GM12878 (cell line): ENCODE results near the gene SLC5A10. TPM values are rescaled to one million over a fixed set of nuclear protein-coding genes. Genes with fewer than 3 reads are reported as not detected.

Experiments used
- CHD2 ChIP-seq: IDR thresholded peaks from 2 replicates; pipeline ENCODE4 v1.6.1; 2011; ENCODE audit warnings: low read depth, low read length, improper control_type of control experiment, borderline replicate concordance
- TCF7 ChIP-seq: IDR thresholded peaks from 2 replicates; pipeline ENCODE4 v1.6.1; 2014; ENCODE audit warnings: antibody characterized with exemption, borderline replicate concordance
- ZNF622 ChIP-seq: fragments of 450-650 bp; IDR thresholded peaks from 2 replicates; pipeline ENCODE4 v1.6.1; 2017; ENCODE audit warnings: mild to moderate bottlenecking, inconsistent platforms
- polyA plus RNA-seq, 11 experiments: library from polyadenylated mRNA; depleted of rRNA in 4 of 11; unstranded in 6 of 11; stranded (reverse) in 5 of 11; fragments of >200 nt; fragmentation: Nextera tagmentation in 4 of 11; fragmentation: Illumina TruSeq in 1 of 11; extraction: Ambion mirVana in 4 of 11; extraction: Trizol in 1 of 11; gene quantifications; 1 replicate in 1 of 11; 2 replicates in 10 of 11; pipeline versions ENCODE4 v1.2.1 to v1.2.3, GENCODE V29; 2011 to 2016; ENCODE audit warnings: inconsistent platforms in 2 of 11, missing spikeins in 2 of 11, low read depth in 1 of 11
- total RNA-seq, 4 experiments: library from RNA; depleted of rRNA in 3 of 4; stranded (reverse); fragments of >200 nt in 3 of 4; fragmentation: Illumina TruSeq in 1 of 4; extraction: Trizol in 1 of 4; gene quantifications; 2 replicates each; pipeline versions ENCODE4 v1.2.1 to v1.2.3, GENCODE V29; 2013 to 2021
- TF ChIP-seq, protein P1 (sequence below): fragments of 450-650 bp; conservative IDR thresholded peaks from 2 replicates; pipeline ENCODE4 v1.6.1; 2017; ENCODE audit warnings: mild to moderate bottlenecking, moderate library complexity
- TF ChIP-seq, protein P2 (sequence below): IDR thresholded peaks from 2 replicates; pipeline ENCODE4 v1.6.1; 2011; ENCODE audit warnings: borderline replicate concordance, low read depth, mild to moderate bottlenecking, moderate library complexity, mixed read lengths, low read length; ENCODE audit not compliant: insufficient read depth; ENCODE audit errors: extremely low read length
- TF ChIP-seq, protein P3 (sequence below): IDR thresholded peaks from 2 replicates; pipeline ENCODE4 v1.6.1; 2011; ENCODE audit warnings: low read depth, low read length, improper control_type of control experiment, borderline replicate concordance

Gene SLC5A10
- total and polyA plus RNA-seq, 10 of the 15 experiments (the other 5 are each of a cell fraction or from before 2014, with no cell fraction given), result under 0.01 to 0.18 (median 0.07) TPM; not detected in 4

DNA sequence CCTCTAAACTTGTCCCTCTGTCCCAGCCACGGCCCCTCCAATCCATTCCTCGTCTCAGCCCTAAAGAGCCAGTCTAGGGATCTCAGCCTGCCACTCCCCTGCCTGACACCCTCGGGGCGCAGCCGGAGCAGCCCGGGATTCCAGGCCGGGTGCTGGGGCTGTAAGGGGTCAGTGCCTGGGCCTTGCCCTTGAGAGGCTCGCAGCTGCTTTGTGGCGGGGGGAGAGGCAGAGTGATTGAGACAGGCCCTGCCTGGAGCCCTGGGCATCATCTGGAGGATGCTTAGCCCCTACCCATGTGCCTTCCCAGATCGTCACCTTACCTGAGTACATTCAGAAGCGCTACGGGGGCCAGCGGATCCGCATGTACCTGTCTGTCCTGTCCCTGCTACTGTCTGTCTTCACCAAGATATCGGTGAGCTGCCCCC lies 8.3 kb downstream of the SLC5A10 start (continued):
- TF ChIP-seq, protein P1, sequence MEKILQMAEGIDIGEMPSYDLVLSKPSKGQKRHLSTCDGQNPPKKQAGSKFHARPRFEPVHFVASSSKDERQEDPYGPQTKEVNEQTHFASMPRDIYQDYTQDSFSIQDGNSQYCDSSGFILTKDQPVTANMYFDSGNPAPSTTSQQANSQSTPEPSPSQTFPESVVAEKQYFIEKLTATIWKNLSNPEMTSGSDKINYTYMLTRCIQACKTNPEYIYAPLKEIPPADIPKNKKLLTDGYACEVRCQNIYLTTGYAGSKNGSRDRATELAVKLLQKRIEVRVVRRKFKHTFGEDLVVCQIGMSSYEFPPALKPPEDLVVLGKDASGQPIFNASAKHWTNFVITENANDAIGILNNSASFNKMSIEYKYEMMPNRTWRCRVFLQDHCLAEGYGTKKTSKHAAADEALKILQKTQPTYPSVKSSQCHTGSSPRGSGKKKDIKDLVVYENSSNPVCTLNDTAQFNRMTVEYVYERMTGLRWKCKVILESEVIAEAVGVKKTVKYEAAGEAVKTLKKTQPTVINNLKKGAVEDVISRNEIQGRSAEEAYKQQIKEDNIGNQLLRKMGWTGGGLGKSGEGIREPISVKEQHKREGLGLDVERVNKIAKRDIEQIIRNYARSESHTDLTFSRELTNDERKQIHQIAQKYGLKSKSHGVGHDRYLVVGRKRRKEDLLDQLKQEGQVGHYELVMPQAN, result no peak
- TF ChIP-seq, protein P2, sequence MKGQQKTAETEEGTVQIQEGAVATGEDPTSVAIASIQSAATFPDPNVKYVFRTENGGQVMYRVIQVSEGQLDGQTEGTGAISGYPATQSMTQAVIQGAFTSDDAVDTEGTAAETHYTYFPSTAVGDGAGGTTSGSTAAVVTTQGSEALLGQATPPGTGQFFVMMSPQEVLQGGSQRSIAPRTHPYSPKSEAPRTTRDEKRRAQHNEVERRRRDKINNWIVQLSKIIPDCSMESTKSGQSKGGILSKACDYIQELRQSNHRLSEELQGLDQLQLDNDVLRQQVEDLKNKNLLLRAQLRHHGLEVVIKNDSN, result no peak
- TF ChIP-seq ZNF622 (no peak), CHD2 (no peak), TCF7 (no peak)
- TF ChIP-seq, protein P3, sequence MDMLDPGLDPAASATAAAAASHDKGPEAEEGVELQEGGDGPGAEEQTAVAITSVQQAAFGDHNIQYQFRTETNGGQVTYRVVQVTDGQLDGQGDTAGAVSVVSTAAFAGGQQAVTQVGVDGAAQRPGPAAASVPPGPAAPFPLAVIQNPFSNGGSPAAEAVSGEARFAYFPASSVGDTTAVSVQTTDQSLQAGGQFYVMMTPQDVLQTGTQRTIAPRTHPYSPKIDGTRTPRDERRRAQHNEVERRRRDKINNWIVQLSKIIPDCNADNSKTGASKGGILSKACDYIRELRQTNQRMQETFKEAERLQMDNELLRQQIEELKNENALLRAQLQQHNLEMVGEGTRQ, result no peak
- TF ChIP-seq, all 136 proteins: peak for 0
